ENCODE data around the gene WSCD1. TPM values are rescaled to one million over a fixed set of nuclear protein-coding genes. Genes with fewer than 3 reads are reported as not detected.

The WSCD1 gene
- polyA plus RNA-seq, 3 donors = not detected

GRCh38 chr17:6163612-6164333 lies 93.6 kb downstream of the WSCD1 start:
- Mint-ChIP-seq H3K36me3 (no peaks in the 10 kb centered on the region), H3K9me3 (no peaks in the 10 kb centered on the region), H3K27me3 (ENCODE audit: low read depth in 3 of 3) (peaks cover 4 to 10% (median 7%) of the 10 kb centered on the region in 3 donors), H3K4me3 (no peak overlapping the region), H3K4me1 (no peaks in the 10 kb centered on the region), H3K27ac (no peak overlapping the region)
- Histone ChIP-seq H3K4me3 (replicated peaks in 1 of 3; ENCODE audit: low read depth in 2 of 3, low read length in 3 of 3) (no peak overlapping the region), H3K79me2 (ENCODE audit: insufficient read depth, low read length) (no peaks in the 10 kb centered on the region), H3K9ac (ENCODE audit: insufficient read depth, low read length, poor library complexity, severe bottlenecking) (no peak overlapping the region), H2AFZ (ENCODE audit: insufficient read depth, low read depth, low read length, poor library complexity, severe bottlenecking) (no peak overlapping the region), H3K27ac (ENCODE audit: low read depth in 1 of 2, low read length in 2 of 2) (no peak overlapping the region), H3K4me2 (replicated peaks; ENCODE audit: extremely low read depth, low read length, poor library complexity, severe bottlenecking) (no peak overlapping the region), H3K9me3 (replicated peaks in 1 of 2; ENCODE audit: control insufficient read depth in 1 of 2, insufficient read depth in 1 of 2, low read length in 2 of 2) (no peaks in the 10 kb centered on the region), H3K27me3 (ENCODE audit: control insufficient read depth in 2 of 2, insufficient read depth in 2 of 2, low read length in 2 of 2) (no peaks in the 10 kb centered on the region), H3K4me1 (ENCODE audit: control insufficient read depth in 1 of 2, insufficient read depth in 2 of 2, low read length in 2 of 2) (no peaks in the 10 kb centered on the region), H4K20me1 (ENCODE audit: insufficient read depth, low read length) (no peaks in the 10 kb centered on the region), H3K36me3 (replicated peaks in 1 of 2; ENCODE audit: control insufficient read depth in 1 of 2, insufficient read depth in 2 of 2, low read length in 2 of 2) (no peaks in the 10 kb centered on the region)
- no peak for DNase-seq
- 80% methylated on average over 1 of the region's 6 CpGs for WGBS (ENCODE audit: insufficient coverage)
- intact Hi-C loops (cut with micrococcal nuclease) = no loop called here
- no peak for TF ChIP-seq CTCF (IDR thresholded peaks at IDR 0.05)

GRCh38 chr17:6164996-6165395 lies 94.8 kb downstream of the WSCD1 start:
- no peak overlapping the region for H3K4me2 ChIP-seq (replicated peaks; ENCODE audit: extremely low read depth, low read length, poor library complexity, severe bottlenecking)
- Mint-ChIP-seq H3K4me3 (no peak overlapping the region), H3K9me3 (peaks cover 0 to 2% (median 0%) of the 10 kb centered on the region in 7 donors), H3K27ac (no peak overlapping the region), H3K4me1 (no peaks in the 10 kb centered on the region), H3K27me3 (ENCODE audit: low read depth in 3 of 3) (peaks cover 3 to 9% (median 7%) of the 10 kb centered on the region in 3 donors), H3K36me3 (no peaks in the 10 kb centered on the region)
- H3K79me2 ChIP-seq (ENCODE audit: insufficient read depth, low read length) = no peaks in the 10 kb centered on the region
- TF ChIP-seq CTCF (IDR thresholded peaks at IDR 0.05) = no peak
- no peak overlapping the region for H3K4me3 ChIP-seq (replicated peaks in 1 of 3; ENCODE audit: low read depth in 2 of 3, low read length in 3 of 3)
- H3K27ac ChIP-seq (ENCODE audit: low read depth in 1 of 2, low read length in 2 of 2) = no peak overlapping the region
- no peak overlapping the region for H3K9ac ChIP-seq (ENCODE audit: insufficient read depth, low read length, poor library complexity, severe bottlenecking)
- no peaks in the 10 kb centered on the region for H3K36me3 ChIP-seq (replicated peaks in 1 of 2; ENCODE audit: control insufficient read depth in 1 of 2, insufficient read depth in 2 of 2, low read length in 2 of 2)
- H4K20me1 ChIP-seq (ENCODE audit: insufficient read depth, low read length) = no peaks in the 10 kb centered on the region
- no peak for DNase-seq
- no peak overlapping the region for H2AFZ ChIP-seq (ENCODE audit: insufficient read depth, low read depth, low read length, poor library complexity, severe bottlenecking)
- H3K9me3 ChIP-seq (replicated peaks in 1 of 2; ENCODE audit: control insufficient read depth in 1 of 2, insufficient read depth in 1 of 2, low read length in 2 of 2) = no peaks in the 10 kb centered on the region
- no peaks in the 10 kb centered on the region for H3K4me1 ChIP-seq (ENCODE audit: control insufficient read depth in 1 of 2, insufficient read depth in 2 of 2, low read length in 2 of 2)
- intact Hi-C loops (cut with micrococcal nuclease) = no loop called here
- no peaks in the 10 kb centered on the region for H3K27me3 ChIP-seq (ENCODE audit: control insufficient read depth in 2 of 2, insufficient read depth in 2 of 2, low read length in 2 of 2)
- WGBS (ENCODE audit: insufficient coverage) = 87% methylated on average over 5 of the region's 5 CpGs
